ENCODE results near the gene GRID2IP. TPM values are rescaled to one million over a fixed set of nuclear protein-coding genes. Genes with fewer than 3 reads are reported as not detected.

The GRID2IP gene
- total and polyA plus RNA-seq, 7 donors = 0.23 to 0.39 TPM; not detected in 5

DNA sequence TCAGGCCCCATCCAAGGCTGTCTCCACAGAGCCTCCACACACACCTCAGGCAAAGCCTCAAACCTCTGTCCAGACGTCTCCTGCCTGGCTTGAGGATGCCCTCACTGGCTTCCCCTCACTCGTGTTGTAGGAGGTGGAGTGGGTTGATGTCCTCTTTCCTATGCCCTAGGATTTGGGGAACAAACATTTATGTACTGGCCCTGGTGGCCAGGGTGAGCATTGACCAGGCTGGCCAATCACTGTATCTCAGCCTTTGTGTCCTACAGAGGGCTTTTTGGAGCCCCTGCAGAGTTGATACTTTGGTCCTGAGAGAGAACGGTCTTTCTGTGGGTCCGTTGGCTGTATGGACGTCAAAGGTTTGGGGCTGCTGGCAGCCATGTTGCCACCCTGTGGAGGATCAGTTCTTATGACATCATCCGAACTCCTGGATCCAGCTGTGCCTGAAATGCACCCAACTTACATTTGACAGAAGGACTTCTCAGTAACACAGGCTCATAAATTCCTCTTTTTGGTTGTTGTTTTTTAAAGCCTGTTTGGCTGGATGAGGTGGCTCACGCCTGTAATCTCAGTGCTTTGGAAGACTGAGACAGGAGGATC, 2.3 kb upstream of the GRID2IP start:
- intact Hi-C loops (cut with DNase I) = no loop called here
- 76 to 78% methylated on average over 7 of the region's 7 CpGs for WGBS, 2 donors
- H3K36me3 ChIP-seq = no peaks in the 10 kb centered on the region
- TF ChIP-seq EP300 (IDR thresholded peaks at IDR 0.05) (no peak), POLR2AphosphoS5 (IDR thresholded peaks at IDR 0.05) (no peak), CTCF (IDR thresholded peaks at IDR 0.05) (no peak), POLR2A (IDR thresholded peaks at IDR 0.05) (no peak)
- no peak for DNase-seq
- no peaks in the 10 kb centered on the region for H3K9me3 ChIP-seq
- no peaks in the 10 kb centered on the region for H3K27me3 ChIP-seq
- H3K4me1 ChIP-seq = no peaks in the 10 kb centered on the region
- H3K27ac ChIP-seq = no peak overlapping the region
- no peak overlapping the region for H3K4me3 ChIP-seq

DNA sequence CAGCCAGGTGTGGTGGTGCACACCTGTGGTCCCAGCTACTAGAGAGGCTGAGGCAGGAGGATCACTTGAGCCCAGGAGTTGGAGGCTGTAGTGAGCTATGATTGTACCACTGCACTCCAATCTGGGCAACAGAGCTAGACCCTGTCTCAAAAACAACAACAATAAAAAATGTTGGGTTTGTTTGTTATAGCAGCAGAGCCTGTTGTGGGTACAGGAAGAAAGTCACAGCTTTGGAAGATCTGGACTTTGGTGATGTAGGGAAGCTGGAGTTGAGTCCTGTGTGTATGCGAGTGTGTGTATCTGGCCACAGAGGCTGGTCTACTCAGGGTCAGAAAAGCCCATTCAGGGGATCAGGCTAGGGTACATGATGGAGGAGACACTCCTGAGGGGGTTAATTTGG, 3.9 kb downstream of the GRID2IP start:
- no peak for DNase-seq
- Histone ChIP-seq H3K4me1 (no peaks in the 10 kb centered on the region), H3K27ac (no peak overlapping the region), H3K9me3 (no peaks in the 10 kb centered on the region), H3K27me3 (no peaks in the 10 kb centered on the region), H3K36me3 (no peaks in the 10 kb centered on the region), H3K4me3 (no peak overlapping the region)
- 94 to 97% methylated on average over 1 of the region's 1 CpG for WGBS, 2 donors
- TF ChIP-seq CTCF (IDR thresholded peaks at IDR 0.05) (no peak), EP300 (IDR thresholded peaks at IDR 0.05) (no peak), POLR2A (IDR thresholded peaks at IDR 0.05) (no peak), POLR2AphosphoS5 (IDR thresholded peaks at IDR 0.05) (no peak)
- intact Hi-C loops (cut with DNase I) = no loop called here

- TF ChIP-seq CTCF (IDR thresholded peaks at IDR 0.05) = no peak
- no peak for TF ChIP-seq POLR2AphosphoS5 (IDR thresholded peaks at IDR 0.05)
- intact Hi-C loops (cut with DNase I) = no loop called here
- Histone ChIP-seq H3K36me3 (no peaks in the 10 kb centered on the region), H3K27ac (no peak overlapping the region), H3K4me1 (no peaks in the 10 kb centered on the region), H3K4me3 (no peak overlapping the region), H3K9me3 (no peaks in the 10 kb centered on the region), H3K27me3 (no peaks in the 10 kb centered on the region)
- 73 to 77% methylated on average over 12 of the region's 12 CpGs for WGBS, 2 donors
- no peak for DNase-seq
Measured at GRCh38 chr7:6546498-6547251, 4.6 kb downstream of the GRID2IP start.

DNA sequence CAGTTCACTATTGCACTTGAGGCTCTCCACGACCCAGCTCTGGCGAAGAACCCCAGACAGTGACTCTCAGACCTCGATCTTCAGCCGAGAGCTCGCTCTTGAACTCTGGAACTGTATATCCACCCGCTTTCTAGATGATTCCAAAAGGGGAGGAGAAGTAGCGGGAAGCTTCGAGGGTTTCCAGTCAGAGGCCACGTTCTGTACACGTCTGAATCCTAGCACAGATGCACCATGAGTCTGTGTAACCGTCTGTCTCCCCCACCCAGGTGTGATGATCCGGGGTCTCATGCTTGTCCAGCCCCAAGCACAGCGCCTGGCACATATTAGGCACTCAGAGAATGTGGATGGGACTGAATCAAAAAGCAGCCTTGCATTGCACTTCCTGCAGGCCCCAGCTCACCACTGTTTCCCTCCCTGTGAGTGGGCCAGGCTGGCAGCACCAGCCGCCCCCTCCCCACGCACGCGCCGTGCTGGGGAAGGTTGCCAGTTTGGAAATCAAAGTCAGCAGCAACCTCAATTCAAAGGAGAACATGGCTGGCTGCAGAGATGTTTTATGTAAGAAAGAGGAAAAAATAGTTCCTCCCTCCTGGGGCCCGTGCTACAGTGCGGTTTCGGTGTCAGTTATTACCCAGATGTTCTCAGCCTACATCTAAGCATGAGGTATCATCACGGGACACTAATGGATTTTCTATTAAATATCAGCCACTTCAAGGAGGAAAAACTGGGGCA, 5.7 kb downstream of the GRID2IP start:
- no peaks in the 10 kb centered on the region for H3K9me3 ChIP-seq
- TF ChIP-seq POLR2AphosphoS5 (IDR thresholded peaks at IDR 0.05) (no peak), POLR2A (IDR thresholded peaks at IDR 0.05) (no peak), CTCF (IDR thresholded peaks at IDR 0.05) (no peak), EP300 (IDR thresholded peaks at IDR 0.05) (no peak)
- H3K27me3 ChIP-seq = no peaks in the 10 kb centered on the region
- H3K4me3 ChIP-seq = no peak overlapping the region
- intact Hi-C loops (cut with DNase I) = no loop called here
- H3K36me3 ChIP-seq = no peaks in the 10 kb centered on the region
- no peak overlapping the region for H3K27ac ChIP-seq
- WGBS, 2 donors = 70 to 86% methylated on average over 22 of the region's 22 CpGs
- DNase-seq = no peak
- no peaks in the 10 kb centered on the region for H3K4me1 ChIP-seq

Data from sigmoid colon (tissue), 7 donors.